Measurements from ENCODE around the gene DICER1.

DNA sequence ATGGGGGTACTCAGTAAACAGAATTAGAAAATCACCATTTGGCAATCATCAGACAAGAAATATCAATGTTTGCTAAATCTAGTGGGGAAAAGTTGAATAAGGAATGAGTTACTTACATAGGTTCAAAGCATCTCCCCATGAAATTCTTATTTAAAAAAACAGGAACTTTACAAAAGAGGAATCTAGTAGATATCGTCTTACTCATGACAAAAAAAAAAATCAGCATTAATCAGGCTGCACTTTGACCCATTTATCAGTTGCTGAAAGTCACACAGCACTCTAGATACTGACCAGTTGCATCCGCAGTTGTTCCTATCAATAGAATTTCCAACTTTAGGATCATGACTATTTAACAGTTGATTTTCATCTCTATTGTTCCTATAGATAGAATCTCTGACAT, 5.8 kb upstream of the DICER1 start:
- no peak for TF ChIP-seq SUZ12 (IDR thresholded peaks at IDR 0.05)
- no peak for TF ChIP-seq SP1 (IDR thresholded peaks at IDR 0.05)
- TF ChIP-seq, protein P1, sequence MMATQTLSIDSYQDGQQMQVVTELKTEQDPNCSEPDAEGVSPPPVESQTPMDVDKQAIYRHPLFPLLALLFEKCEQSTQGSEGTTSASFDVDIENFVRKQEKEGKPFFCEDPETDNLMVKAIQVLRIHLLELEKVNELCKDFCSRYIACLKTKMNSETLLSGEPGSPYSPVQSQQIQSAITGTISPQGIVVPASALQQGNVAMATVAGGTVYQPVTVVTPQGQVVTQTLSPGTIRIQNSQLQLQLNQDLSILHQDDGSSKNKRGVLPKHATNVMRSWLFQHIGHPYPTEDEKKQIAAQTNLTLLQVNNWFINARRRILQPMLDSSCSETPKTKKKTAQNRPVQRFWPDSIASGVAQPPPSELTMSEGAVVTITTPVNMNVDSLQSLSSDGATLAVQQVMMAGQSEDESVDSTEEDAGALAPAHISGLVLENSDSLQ (IDR thresholded peaks at IDR 0.05) = no peak
- no peak for TF ChIP-seq FOXK2 (IDR thresholded peaks at IDR 0.05)
- TF ChIP-seq NFRKB (IDR thresholded peaks at IDR 0.05) = no peak
- no peak for TF ChIP-seq BHLHE40 (IDR thresholded peaks at IDR 0.05; ENCODE audit: borderline replicate concordance)
- TF ChIP-seq CTBP1 (IDR thresholded peaks at IDR 0.05; ENCODE audit: borderline replicate concordance) = no peak
- no peak for TF ChIP-seq FOXA1 (IDR thresholded peaks at IDR 0.05)

Data from HEK293T (cell line).